ENCODE measurements around the gene OR1B1. TPM values are rescaled to one million over a fixed set of nuclear protein-coding genes. Genes with fewer than 3 reads are reported as not detected.

OR1B1 gene
- total RNA-seq: not detected

DNA sequence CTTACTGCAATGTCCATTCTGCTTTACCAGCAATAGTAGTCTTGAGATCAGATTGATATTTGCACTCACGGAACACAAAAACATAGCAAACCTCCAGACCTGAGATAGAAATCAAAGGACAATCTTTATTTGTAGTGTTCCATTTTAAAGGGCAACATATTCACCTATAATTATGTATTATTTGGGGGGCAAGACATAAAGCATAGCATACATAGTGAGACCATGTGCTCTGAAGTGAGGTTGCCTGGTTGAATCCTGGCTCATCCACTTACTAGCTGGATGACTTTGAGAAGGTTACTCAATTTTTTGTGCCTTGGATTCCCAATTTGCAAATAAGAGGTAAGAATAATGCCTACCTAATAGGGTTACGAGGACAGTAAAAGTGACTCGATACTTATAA is at the start of gene OR1B1:
OR1B1 (minus strand) TSS at position 101 of the 400 bp plus-strand sequence.

DNA sequence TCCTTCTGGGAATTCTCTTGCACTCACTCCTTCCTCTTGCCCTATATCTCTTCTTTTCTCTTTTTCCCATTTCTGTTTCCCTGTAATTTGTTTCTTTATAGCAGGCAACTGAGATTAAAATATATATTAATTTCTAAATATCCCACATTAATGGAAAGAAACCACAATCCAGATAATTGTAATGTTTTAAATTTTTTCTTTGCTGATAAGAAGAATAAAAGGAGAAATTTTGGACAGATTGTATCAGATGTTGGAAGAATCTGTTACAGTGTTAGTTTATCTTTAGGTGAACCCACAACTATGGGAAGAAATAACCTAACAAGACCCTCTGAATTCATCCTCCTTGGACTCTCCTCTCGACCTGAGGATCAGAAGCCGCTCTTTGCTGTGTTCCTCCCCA is 4.0 kb upstream of the OR1B1 start, which contains the start of gene OR1L1:
OR1L1 (plus strand) TSS at position 301 of the 400 bp plus-strand sequence; CDS start at position 301, 0 bp downstream.

DNA sequence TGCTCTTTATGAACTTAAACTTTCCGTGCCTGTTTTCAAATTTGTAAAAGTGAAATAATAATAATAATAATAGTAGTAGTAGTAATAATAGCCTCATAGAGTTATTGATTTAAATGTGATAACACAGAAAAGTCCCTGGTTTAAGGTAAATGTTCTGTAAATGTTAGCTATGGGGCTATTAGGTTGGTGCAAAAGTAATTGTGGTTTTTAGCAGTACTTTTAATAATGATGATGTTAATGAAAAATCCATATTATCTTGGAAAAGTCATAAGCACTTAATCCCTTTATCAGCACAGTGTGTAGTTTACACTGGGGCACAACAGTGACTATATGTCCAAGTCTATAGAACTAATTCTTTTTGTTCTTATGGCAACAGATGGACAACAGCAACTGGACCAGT is 43.1 kb downstream of the OR1B1 start, which contains the start of gene OR1Q1:
OR1Q1 (plus strand) TSS at position 377 of the 400 bp plus-strand sequence; CDS start at position 377, 0 bp downstream.

DNA sequence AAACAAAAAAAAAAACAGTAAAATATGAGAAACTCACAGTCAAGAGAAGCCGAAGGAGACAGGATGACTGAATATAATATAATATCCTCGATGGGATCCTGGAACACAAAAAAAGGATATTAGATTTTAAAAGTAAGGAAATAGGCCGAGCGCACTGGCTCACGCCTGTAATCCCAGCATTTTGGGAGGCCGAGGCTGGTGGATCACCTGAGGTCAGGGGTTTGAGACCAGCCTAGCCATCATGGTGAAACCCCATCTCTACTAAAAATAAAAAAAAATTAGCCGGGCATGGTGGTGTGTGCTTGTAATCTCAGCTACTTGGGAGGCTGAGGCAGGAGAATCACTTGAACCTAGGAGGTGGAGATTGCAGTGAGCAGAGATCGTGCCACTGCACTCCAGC is 74.1 kb downstream of the OR1B1 start, which contains the start of gene OR1L8:
OR1L8 (minus strand) TSS at position 101 of the 400 bp plus-strand sequence. CDS start 14,907 bp downstream, outside the sequence.

Other genes starting within 250 kb of the OR1B1 start
- gene OR1J1, start 179.7 kb downstream of the OR1B1 start, total RNA-seq: not detected
- gene OR1J2, start 146.8 kb downstream of the OR1B1 start, total RNA-seq: not detected
- not detected for gene OR1J4, start 138.5 kb downstream of the OR1B1 start, total RNA-seq
- not detected for gene OR1N1, start 130.3 kb downstream of the OR1B1 start, total RNA-seq
- not detected for gene OR1N2, start 104.5 kb downstream of the OR1B1 start, total RNA-seq
- gene OR1L8, start 74.2 kb downstream of the OR1B1 start, total RNA-seq: not detected
- gene OR1Q1, start 42.9 kb downstream of the OR1B1 start, total RNA-seq: not detected
- gene OR1L1, start 4.1 kb upstream of the OR1B1 start, total RNA-seq: not detected
- gene OR1L3, start 17.5 kb upstream of the OR1B1 start, total RNA-seq: not detected
- not detected for gene OR1L4, start 66.4 kb upstream of the OR1B1 start, total RNA-seq
- gene OR1L6, start 84.7 kb upstream of the OR1B1 start, total RNA-seq: not detected
- not detected for gene OR5C1, start 131.3 kb upstream of the OR1B1 start, total RNA-seq
- not detected for gene OR1K1, start 142.5 kb upstream of the OR1B1 start, total RNA-seq
- 10 to 100 TPM; 19.6 to 25.6 TPM for gene PDCL, start 171.0 kb upstream of the OR1B1 start, total RNA-seq
- 10 to 100 TPM; 63.0 to 66.9 TPM for gene RC3H2, start 247.7 kb upstream of the OR1B1 start, total RNA-seq